A549 (cell line): ENCODE results near the gene DENND5A.

Source experiments
- CBX8 ChIP-seq: fragments of 200-600 bp; sonication (generic); IDR thresholded peaks from 2 replicates; pipeline ENCODE4 v1.6.1; 2016
- CHD4 ChIP-seq: fragments of 200-600 bp; sonication (generic); IDR thresholded peaks from 2 replicates; pipeline ENCODE4 v1.6.1; 2016; ENCODE audit warnings: antibody characterized with exemption, mild to moderate bottlenecking, borderline replicate concordance
- CTCF ChIP-seq: fragments of >200 bp; sonication (Bioruptor Twin); formaldehyde crosslinking; IDR thresholded peaks from 3 replicates; pipeline ENCODE4 v1.5.1; 2016
- ELK1 ChIP-seq: fragments of 150-350 bp; IDR thresholded peaks from 2 replicates; pipeline ENCODE4 v1.6.1; 2014; ENCODE audit warnings: low read depth, mild to moderate bottlenecking, low read length
- ESRRA ChIP-seq: fragments of 150-350 bp; IDR thresholded peaks from 2 replicates; pipeline ENCODE4 v1.6.1; 2014; ENCODE audit warnings: mild to moderate bottlenecking, low read length, borderline replicate concordance
- MYC ChIP-seq: IDR thresholded peaks from 2 replicates; pipeline ENCODE4 v1.6.1; 2012; ENCODE audit warnings: mild to moderate bottlenecking, inconsistent platforms, low read length, improper control_type of control experiment, borderline replicate concordance
- POLR2A ChIP-seq: IDR thresholded peaks from 2 replicates; pipeline ENCODE4 v1.6.1; 2012; ENCODE audit warnings: mild to moderate bottlenecking, low read length
- POLR2AphosphoS2 ChIP-seq: conservative IDR thresholded peaks from 2 replicates; pipeline ENCODE4 v1.6.1; 2012; ENCODE audit warnings: low read length, improper control_type of control experiment, inconsistent platforms
- RAD21 ChIP-seq, 2 experiments: fragments of >200 bp in 1 of 2; sonication (Bioruptor Twin) in 1 of 2; formaldehyde crosslinking in 1 of 2; IDR thresholded peaks in 1 of 2; conservative IDR thresholded peaks in 1 of 2; 2 replicates in 1 of 2; 3 replicates in 1 of 2; pipeline ENCODE4 v1.6.1; 2012 to 2018; ENCODE audit warnings: inconsistent platforms in 1 of 2
- REST ChIP-seq: fragments of 200-600 bp; sonication (generic); IDR thresholded peaks from 2 replicates; pipeline ENCODE4 v1.6.1; 2016; ENCODE audit warnings: antibody characterized with exemption, mild to moderate bottlenecking, moderate library complexity
- SREBF2 ChIP-seq: fragments of 450-650 bp; IDR thresholded peaks from 2 replicates; pipeline ENCODE4 v1.6.1; 2014; ENCODE audit warnings: mild to moderate bottlenecking, moderate library complexity
- TFCP2L1 ChIP-seq: fragments of 250-450 bp; sonication (Bioruptor Pico); IDR thresholded peaks from 2 replicates; pipeline ENCODE4 v1.5.0; 2021; ENCODE audit warnings: mild to moderate bottlenecking
- ZSCAN20 ChIP-seq: fragments of 250-450 bp; sonication (Bioruptor Pico); IDR thresholded peaks from 2 replicates; pipeline ENCODE4 v1.8.0; 2022; ENCODE audit warnings: mild to moderate bottlenecking, moderate library complexity

- TF ChIP-seq POLR2A (no peak), REST (no peak), ESRRA (no peak), CTCF (peak; percentile 21; the same call in 1 of the 3 replicates), CBX8 (no peak), CHD4 (no peak), SREBF2 (no peak), MYC (no peak), ZSCAN20 (CRISPR knock-in tag) (no peak), TFCP2L1 (CRISPR knock-in tag) (no peak), ELK1 (no peak), POLR2AphosphoS2 (no peak), RAD21 (conservative IDR thresholded peaks at IDR 0.05 in 1 of 2, IDR thresholded peaks at IDR 0.05 in 1 of 2) (peak in 1 of 2 experiments; percentile 22; a peak in 1 of 5 replicates)
Measured at GRCh38 chr11:9120664-9121468, 144.3 kb downstream of the DENND5A start.
